Dorsolateral prefrontal cortex (tissue), 118 donors: Measurements from ENCODE around the gene PAGR1. TPM values are rescaled to one million over a fixed set of nuclear protein-coding genes. Genes with fewer than 3 reads are reported as not detected.

Source experiments
- total RNA-seq, 120 experiments: library from RNA; stranded (reverse); gene quantifications; one replicate each; pipeline versions ENCODE4 v1.2.3 to v1.2.4, GENCODE V29; 2022

Gene PAGR1
- total RNA-seq, 120 experiments from 2014 or later, result 16.6 to 44.6 (median 24.7) TPM

Other genes starting within 250 kb of the PAGR1 start
- 1 to 10 TPM in 105 of 120 experiments, under 1 TPM in 15; 0.46 to 6.2 (median 2.1) TPM for gene SPN, start 152.9 kb upstream of the PAGR1 start, total RNA-seq
- gene QPRT, start 137.0 kb upstream of the PAGR1 start, total RNA-seq, result 10 to 100 TPM; 10.1 to 29.5 (median 18.0) TPM
- 1 to 10 TPM in 9 of 120 experiments, under 1 TPM in 99, not detected in 12; 0.17 to 1.3 (median 0.45) TPM for gene C16orf54, start 70.2 kb upstream of the PAGR1 start, total RNA-seq
- gene ZG16, start 37.9 kb upstream of the PAGR1 start, total RNA-seq, result not detected
- 10 to 100 TPM; 10.5 to 31.6 (median 21.6) TPM for gene KIF22, start 25.4 kb upstream of the PAGR1 start, total RNA-seq
- gene MAZ, start 9.6 kb upstream of the PAGR1 start, total RNA-seq, result 100 to 1,000 TPM; 133 to 275 (median 174) TPM
- gene PRRT2, start 4.0 kb upstream of the PAGR1 start, total RNA-seq, result 100 to 1,000 TPM in 117 of 120 experiments, 10 to 100 TPM in 3; 59.4 to 245 (median 169) TPM
- gene MVP, start 4.3 kb downstream of the PAGR1 start, total RNA-seq, result 10 to 100 TPM; 16.4 to 85.7 (median 36.1) TPM
- 100 to 1,000 TPM in 36 of 120 experiments, 10 to 100 TPM in 84; 63.9 to 118 (median 94.7) TPM for gene CDIPT, start 47.1 kb downstream of the PAGR1 start, total RNA-seq
- 100 to 1,000 TPM in 106 of 120 experiments, 10 to 100 TPM in 14; 57.0 to 207 (median 139) TPM for gene SEZ6L2, start 83.4 kb downstream of the PAGR1 start, total RNA-seq
- 100 to 1,000 TPM in 28 of 120 experiments, 10 to 100 TPM in 92; 60.7 to 127 (median 92.5) TPM for gene ASPHD1, start 84.3 kb downstream of the PAGR1 start, total RNA-seq
- gene KCTD13, start 110.1 kb downstream of the PAGR1 start, total RNA-seq, result 10 to 100 TPM; 38.6 to 87.0 (median 61.2) TPM
- 100 to 1,000 TPM in 56 of 120 experiments, 10 to 100 TPM in 64; 63.3 to 177 (median 99.3) TPM for gene TMEM219, start 145.9 kb downstream of the PAGR1 start, total RNA-seq
- gene TAOK2, start 157.7 kb downstream of the PAGR1 start, total RNA-seq, result 10 to 100 TPM; 58.7 to 87.3 (median 69.6) TPM
- 10 to 100 TPM; 15.7 to 35.8 (median 22.7) TPM for gene HIRIP3, start 179.5 kb downstream of the PAGR1 start, total RNA-seq
- 10 to 100 TPM; 38.6 to 73.9 (median 52.6) TPM for gene INO80E, start 180.1 kb downstream of the PAGR1 start, total RNA-seq
- gene DOC2A, start 194.9 kb downstream of the PAGR1 start, total RNA-seq, result 100 to 1,000 TPM in 46 of 120 experiments, 10 to 100 TPM in 74; 29.5 to 138 (median 93.2) TPM
- not detected for gene C16orf92, start 207.0 kb downstream of the PAGR1 start, total RNA-seq
- 10 to 100 TPM; 11.7 to 72.6 (median 42.0) TPM for gene TLCD3B, start 215.1 kb downstream of the PAGR1 start, total RNA-seq
- 1,000 to 10,000 TPM in 119 of 120 experiments, 100 to 1,000 TPM in 1; 996 to 2,428 (median 1,936) TPM for gene ALDOA, start 249.6 kb downstream of the PAGR1 start, total RNA-seq